ENCODE data around the gene YPEL1.

The YPEL1 gene

GRCh38 chr22:21735200-21736083, at the start of gene YPEL1:
TSS of gene YPEL1 (minus strand) at chr22:21735794. CDS start at chr22:21710744, 25,050 bp downstream.
- peak; percentile 97 for DNase-seq

- no peak for DNase-seq
These were observed 44.7 kb upstream of the YPEL1 start for GRCh38 chr22:21780259-21780658.

- DNase-seq: no peak
These were observed 43.9 kb upstream of the YPEL1 start for GRCh38 chr22:21779444-21779843.

GRCh38 chr22:21778705-21779363, 43.2 kb upstream of the YPEL1 start:
- peak; percentile 41 for DNase-seq

GRCh38 chr22:21771631-21771976, 36.0 kb upstream of the YPEL1 start:
- no peak for DNase-seq

- no peak for DNase-seq
These were observed 32.8 kb upstream of the YPEL1 start for GRCh38 chr22:21768435-21768834.

- DNase-seq: peak; percentile 31
These were observed 31.3 kb upstream of the YPEL1 start for GRCh38 chr22:21766691-21767462.

- no peak for DNase-seq
These were observed 30.4 kb upstream of the YPEL1 start for GRCh38 chr22:21765909-21766529.

- DNase-seq: no peak
These were observed 28.6 kb upstream of the YPEL1 start for GRCh38 chr22:21764038-21764804.

- no peak for DNase-seq
These were observed 27.4 kb upstream of the YPEL1 start for GRCh38 chr22:21762712-21763581.

- DNase-seq: no peak
These were observed 26.5 kb upstream of the YPEL1 start for GRCh38 chr22:21761994-21762680.

- DNase-seq: no peak
These were observed 25.5 kb upstream of the YPEL1 start for GRCh38 chr22:21761086-21761485.

- no peak for DNase-seq
These were observed 25.0 kb upstream of the YPEL1 start for GRCh38 chr22:21760640-21761039.

- no peak for DNase-seq
These were observed 24.2 kb upstream of the YPEL1 start for GRCh38 chr22:21759646-21760376.

- DNase-seq: no peak
These were observed 23.5 kb upstream of the YPEL1 start for GRCh38 chr22:21759093-21759492.

- DNase-seq: no peak
These were observed 22.7 kb upstream of the YPEL1 start for GRCh38 chr22:21758091-21758864.

GRCh38 chr22:21755851-21756284, 20.3 kb upstream of the YPEL1 start:
- peak; percentile 64 for DNase-seq

- peak; percentile 96 for DNase-seq
These were observed 18.9 kb upstream of the YPEL1 start for GRCh38 chr22:21754523-21754922.

Measured in hematopoietic multipotent progenitor cell treated with erythropoietin and hydrocortisone succinate and interleukin-3 and kit ligand, for 4 days (in vitro differentiated cells).